K562 (cell line): Measurements from ENCODE around the gene ARHGEF6. TPM values are rescaled to one million over a fixed set of nuclear protein-coding genes. Genes with fewer than 3 reads are reported as not detected.

ENCODE experiments used
- CBFA2T2 ChIP-seq: fragments of 450-650 bp; conservative IDR thresholded peaks from 2 replicates; pipeline ENCODE4 v1.6.1; 2017; ENCODE audit warnings: mild to moderate bottlenecking
- CHD2 ChIP-seq: IDR thresholded peaks from 2 replicates; pipeline ENCODE4 v1.6.1; 2011; ENCODE audit warnings: low read depth, low read length
- CHD4 ChIP-seq: fragments of 200-600 bp; sonication (generic); IDR thresholded peaks from 3 replicates; pipeline ENCODE4 v1.6.1; 2012; ENCODE audit warnings: low read depth, mild to moderate bottlenecking, mixed read lengths, low read length, inconsistent platforms; ENCODE audit not compliant: insufficient read depth, insufficient replicate concordance, poor library complexity, severe bottlenecking
- FOSL1 ChIP-seq: fragments of 200-800 bp; sonication (Bioruptor generic); conservative IDR thresholded peaks from 2 replicates; pipeline ENCODE4 v1.6.1; 2016; ENCODE audit warnings: missing genetic modification characterization, missing compliant biosample characterization
- HCFC1 ChIP-seq: IDR thresholded peaks from 2 replicates; pipeline ENCODE4 v1.6.1; 2012; ENCODE audit warnings: low read depth, low read length, improper control_type of control experiment
- HINFP ChIP-seq: fragments of 450-650 bp; conservative IDR thresholded peaks from 2 replicates; pipeline ENCODE4 v1.6.1; 2016; ENCODE audit warnings: missing genetic modification characterization, low read depth, mild to moderate bottlenecking, control low read depth, missing compliant biosample characterization
- HMG20B ChIP-seq: fragments of 250-450 bp; sonication (Bioruptor Pico); IDR thresholded peaks from 2 replicates; pipeline ENCODE4 v1.5.0; 2021; ENCODE audit warnings: mild to moderate bottlenecking
- NCOR1 ChIP-seq: fragments of 450-650 bp; IDR thresholded peaks from 2 replicates; pipeline ENCODE4 v1.6.1; 2016; ENCODE audit warnings: mild to moderate bottlenecking, moderate library complexity
- NFIC ChIP-seq: fragments of 450-650 bp; IDR thresholded peaks from 2 replicates; pipeline ENCODE4 v1.6.1; 2017; ENCODE audit warnings: mild to moderate bottlenecking, inconsistent platforms
- POU5F1 ChIP-seq: fragments of 150-350 bp; IDR thresholded peaks from 2 replicates; pipeline ENCODE4 v1.6.1; 2014; ENCODE audit warnings: borderline replicate concordance, low read length, low read depth, mild to moderate bottlenecking; ENCODE audit not compliant: partially characterized antibody
- RBM14 ChIP-seq: fragments of 200-400 bp; formaldehyde crosslinking; IDR thresholded peaks from 2 replicates; pipeline ENCODE4 v1.6.1; 2018; ENCODE audit warnings: low read depth, mild to moderate bottlenecking, low read length, moderate library complexity, borderline replicate concordance; ENCODE audit not compliant: insufficient read depth
- RBM15 ChIP-seq: fragments of 200-400 bp; formaldehyde crosslinking; IDR thresholded peaks from 2 replicates; pipeline ENCODE4 v1.6.1; 2018; ENCODE audit warnings: mild to moderate bottlenecking, low read length, moderate library complexity; ENCODE audit not compliant: insufficient read depth
- SETDB1 ChIP-seq: IDR thresholded peaks from one replicate; pipeline ENCODE4 v1.6.1; 2012; ENCODE audit warnings: low read length, control low read depth, inconsistent platforms
- SMARCC2 ChIP-seq: fragments of 450-650 bp; IDR thresholded peaks from 2 replicates; pipeline ENCODE4 v1.6.1; 2017; ENCODE audit warnings: antibody characterized with exemption, moderate library complexity, mild to moderate bottlenecking, low read depth
- SRSF7 ChIP-seq: fragments of 200-400 bp; formaldehyde crosslinking; optimal IDR thresholded peaks from 2 replicates; pipeline ENCODE3; 2017; ENCODE audit warnings: mild to moderate bottlenecking, low read depth, low read length
- TEAD4 ChIP-seq, 2 experiments: sonication (generic) in 1 of 2; formaldehyde crosslinking in 1 of 2; IDR thresholded peaks; 2 replicates each; pipeline versions ENCODE4 v1.6.1 to v1.8.0; 2012 to 2022; ENCODE audit warnings: borderline replicate concordance in 1 of 2, inconsistent platforms in 1 of 2, low read length in 1 of 2, mild to moderate bottlenecking in 1 of 2, missing genetic modification reagents in 1 of 2
- VEZF1 ChIP-seq: fragments of 200-800 bp; sonication (Bioruptor generic); IDR thresholded peaks from 2 replicates; pipeline ENCODE4 v1.6.1; 2017; ENCODE audit warnings: missing genetic modification characterization, missing compliant biosample characterization
- ZFP91 ChIP-seq: sonication (generic); formaldehyde crosslinking; IDR thresholded peaks from 2 replicates; pipeline ENCODE4 v1.8.0; 2022; ENCODE audit warnings: mild to moderate bottlenecking, missing genetic modification reagents
- ZNF239 ChIP-seq: fragments of 250-450 bp; sonication (Bioruptor Pico); IDR thresholded peaks from 2 replicates; pipeline ENCODE4 v1.4.0; 2020; ENCODE audit warnings: mild to moderate bottlenecking
- ZNF263 ChIP-seq: sonication (generic); formaldehyde crosslinking; IDR thresholded peaks from 2 replicates; pipeline ENCODE4 v1.8.0; 2022; ENCODE audit warnings: mild to moderate bottlenecking, missing genetic modification reagents, borderline replicate concordance
- ZNF282 ChIP-seq: sonication (generic); formaldehyde crosslinking; IDR thresholded peaks from 2 replicates; pipeline ENCODE4 v1.8.1; 2023; ENCODE audit warnings: missing genetic modification reagents
- polyA plus RNA-seq, 8 experiments: library from polyadenylated mRNA; depleted of rRNA in 4 of 8; stranded (reverse) in 5 of 8; unstranded in 3 of 8; fragments of >200 nt; fragmentation: Nextera tagmentation in 2 of 8; fragmentation: Illumina TruSeq in 1 of 8; extraction: Ambion mirVana in 2 of 8; extraction: Trizol in 1 of 8; gene quantifications; 2 replicates each; pipeline versions ENCODE4 v1.2.1 to v1.2.3, GENCODE V29; 2011 to 2014; ENCODE audit warnings: inconsistent platforms in 1 of 8, missing spikeins in 1 of 8
- total RNA-seq, 7 experiments: library from RNA; depleted of rRNA in 6 of 7; stranded (reverse); fragments of >200 nt in 6 of 7; fragmentation: Illumina TruSeq in 2 of 7; extraction: Trizol in 2 of 7; gene quantifications; 2 replicates each; pipeline versions ENCODE4 v1.2.1 to v1.2.3, GENCODE V29; 2011 to 2021; ENCODE audit warnings: low replicate concordance in 1 of 7
- TF ChIP-seq, protein P1 (sequence below): fragments of 200-800 bp; sonication (Bioruptor generic); IDR thresholded peaks from 2 replicates; pipeline ENCODE4 v1.6.1; 2017; ENCODE audit warnings: missing genetic modification characterization, missing compliant biosample characterization

ARHGEF6 gene
- total and polyA plus RNA-seq, 9 of the 15 experiments (the other 6 are each of a cell fraction or from before 2014, with no cell fraction given): 2.9 to 22.1 (median 13.3) TPM

DNA sequence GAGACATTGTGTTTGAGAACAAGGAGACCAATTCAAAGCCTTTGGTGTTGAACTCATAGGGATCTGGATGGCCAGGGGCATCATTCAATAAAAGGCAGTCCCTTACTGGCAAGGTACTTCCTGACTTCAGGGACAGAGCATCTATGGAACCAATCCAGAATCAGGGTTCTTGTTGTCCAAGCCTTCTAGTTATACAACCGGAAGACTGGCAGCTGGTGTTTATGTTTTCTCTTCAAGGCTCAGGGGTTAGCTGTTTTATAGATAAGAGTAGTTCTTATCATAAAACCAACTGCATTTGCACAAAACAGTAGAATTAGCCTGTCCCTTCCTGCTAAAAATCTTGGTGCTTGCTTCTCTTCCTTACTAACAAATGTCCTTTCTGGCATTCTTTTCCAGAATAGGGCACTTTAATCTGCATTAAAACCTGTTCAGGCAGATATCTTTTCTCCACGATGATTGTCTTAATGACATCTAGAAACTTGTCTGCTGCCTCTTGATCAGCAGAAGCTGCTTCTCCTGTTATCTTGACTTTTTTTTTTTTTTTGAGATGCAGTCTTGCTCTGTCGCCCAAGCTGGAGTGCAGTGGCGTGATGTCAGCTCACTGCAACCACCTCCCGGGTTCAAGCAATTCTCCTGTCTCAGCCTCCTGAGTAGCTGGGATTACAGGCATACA lies 38.4 kb upstream of the ARHGEF6 start (continued):
- TF ChIP-seq HINFP (tag) (no peak), ZNF282 (CRISPR knock-in tag) (no peak), VEZF1 (CRISPR knock-in tag) (no peak), RBM15 (no peak), ZNF239 (CRISPR knock-in tag) (no peak), NFIC (no peak), RBM14 (no peak), NCOR1 (no peak), SETDB1 (no peak), CHD2 (no peak), CBFA2T2 (peak; percentile 19; the same call in 1 of the 2 replicates), TEAD4 (IDR thresholded peaks at IDR 0.05; ENCODE audit: low read length) (no peak), TEAD4 (CRISPR knock-in tag; IDR thresholded peaks at IDR 0.05; ENCODE audit: borderline replicate concordance) (no peak), SMARCC2 (no peak), HMG20B (CRISPR knock-in tag) (no peak), CHD4 (no peak), ZNF263 (CRISPR knock-in tag) (no peak), FOSL1 (tag) (0 out of 2 replicates have a peak, but pooled peaks have one; percentile 17), SRSF7 (no peak), POU5F1 (no peak), ZFP91 (CRISPR knock-in tag) (no peak), HCFC1 (no peak)
- TF ChIP-seq, protein P1, sequence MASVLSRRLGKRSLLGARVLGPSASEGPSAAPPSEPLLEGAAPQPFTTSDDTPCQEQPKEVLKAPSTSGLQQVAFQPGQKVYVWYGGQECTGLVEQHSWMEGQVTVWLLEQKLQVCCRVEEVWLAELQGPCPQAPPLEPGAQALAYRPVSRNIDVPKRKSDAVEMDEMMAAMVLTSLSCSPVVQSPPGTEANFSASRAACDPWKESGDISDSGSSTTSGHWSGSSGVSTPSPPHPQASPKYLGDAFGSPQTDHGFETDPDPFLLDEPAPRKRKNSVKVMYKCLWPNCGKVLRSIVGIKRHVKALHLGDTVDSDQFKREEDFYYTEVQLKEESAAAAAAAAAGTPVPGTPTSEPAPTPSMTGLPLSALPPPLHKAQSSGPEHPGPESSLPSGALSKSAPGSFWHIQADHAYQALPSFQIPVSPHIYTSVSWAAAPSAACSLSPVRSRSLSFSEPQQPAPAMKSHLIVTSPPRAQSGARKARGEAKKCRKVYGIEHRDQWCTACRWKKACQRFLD (CRISPR knock-in tag): no peak
